OCI-LY3 (cell line): ENCODE measurements around the gene SGSM1.

Experiments used
- H2AFZ ChIP-seq: fragments of 200-600, 300-600 bp; shearing (Covaris generic); 2 replicates; pipeline ENCODE4 v1.6.0; 2014; ENCODE audit warnings: antibody characterized with exemption, low read depth, low read length
- H3K27ac ChIP-seq: fragments of 200-600, 300-600 bp; sonication (generic); 2 replicates; pipeline ENCODE4 v1.5.1; 2014; ENCODE audit warnings: mild to moderate bottlenecking, low read length, moderate library complexity, mixed read lengths
- H3K27me3 ChIP-seq: fragments of 200-600, 300-600 bp; sonication (generic); 2 replicates; pipeline ENCODE4 v1.6.1; 2014; ENCODE audit warnings: low read depth, low read length, mixed read lengths
- H3K36me3 ChIP-seq: fragments of 200-600, 300-600 bp; sonication (generic); replicated peaks from 2 replicates; pipeline ENCODE3; 2014; ENCODE audit warnings: low read depth, low read length, mixed read lengths
- H3K4me1 ChIP-seq: fragments of 300-600, 200-600 bp; sonication (generic); 2 replicates; pipeline ENCODE4 v1.6.1; 2014; ENCODE audit warnings: low read length, mixed read lengths
- H3K4me2 ChIP-seq: fragments of 200-600, 300-600 bp; sonication (generic); 2 replicates; pipeline ENCODE4 v1.6.1; 2014; ENCODE audit warnings: low read length, mixed read lengths
- H3K4me3 ChIP-seq: fragments of 300-600, 200-600 bp; sonication (generic); 2 replicates; pipeline ENCODE4 v1.5.1; 2014; ENCODE audit warnings: antibody characterized with exemption, mild to moderate bottlenecking, low read length, moderate library complexity
- H3K79me2 ChIP-seq: fragments of 300-600, 200-600 bp; shearing (Covaris generic); 2 replicates; pipeline ENCODE4 v1.6.1; 2014; ENCODE audit warnings: mild to moderate bottlenecking, low read length, mixed read lengths
- H3K9ac ChIP-seq: fragments of 300-600, 200-600 bp; shearing (Covaris generic); 2 replicates; pipeline ENCODE4 v1.6.0; 2014; ENCODE audit warnings: mild to moderate bottlenecking, low read length, moderate library complexity
- H3K9me3 ChIP-seq: fragments of 200-600, 300-600 bp; shearing (Covaris generic); 2 replicates; pipeline ENCODE4 v1.6.1; 2014; ENCODE audit warnings: low read length, mixed read lengths; ENCODE audit not compliant: insufficient read depth
- H4K20me1 ChIP-seq: fragments of 200-600, 300-600 bp; sonication (generic); 2 replicates; pipeline ENCODE4 v1.6.1; 2016; ENCODE audit warnings: low read length, mixed read lengths; ENCODE audit not compliant: insufficient read depth
- CTCF ChIP-seq: fragments of 200-600, 300-600 bp; sonication (generic); IDR thresholded peaks from 2 replicates; pipeline ENCODE4 v1.5.1; 2014; ENCODE audit warnings: antibody characterized with exemption, low read length, low read depth
- EZH2phosphoT487 ChIP-seq: fragments of 200-600 bp; shearing (Covaris generic); IDR thresholded peaks from 2 replicates; pipeline ENCODE4 v1.6.1; 2018; ENCODE audit warnings: antibody characterized with exemption, mixed run types, low read depth

Gene SGSM1

GRCh38 chr22:24819911-24820461 lies 14.0 kb downstream of the SGSM1 start:
- Histone ChIP-seq H3K27me3 (no peaks in the 10 kb centered on the region; the same call in 1 of the 2 replicates), H3K4me3 (no peak overlapping the region), H4K20me1 (no peaks in the 10 kb centered on the region)

GRCh38 chr22:24822471-24822870 lies 16.5 kb downstream of the SGSM1 start:
- no peak overlapping the region for H3K4me3 ChIP-seq

More at GRCh38 chr22:24819911-24820461, 14.0 kb downstream of the SGSM1 start:
- Histone ChIP-seq H3K4me2 (no peak overlapping the region), H3K9me3 (peaks cover 13% of the 10 kb centered on the region), H3K9ac (no peak overlapping the region), H3K27ac (no peak overlapping the region), H3K36me3 (no peaks in the 10 kb centered on the region), H2AFZ (no peak overlapping the region), H3K79me2 (no peaks in the 10 kb centered on the region), H3K4me1 (no peaks in the 10 kb centered on the region)
- TF ChIP-seq CTCF (no peak), EZH2phosphoT487 (no peak)

GRCh38 chr22:24823787-24824186 lies 17.8 kb downstream of the SGSM1 start:
- no peaks in the 10 kb centered on the region; the same call in 1 of the 2 replicates for H3K27me3 ChIP-seq
- H2AFZ ChIP-seq, result no peak overlapping the region
- no peak overlapping the region for H3K4me2 ChIP-seq
- no peaks in the 10 kb centered on the region for H3K36me3 ChIP-seq
- H3K4me3 ChIP-seq, result no peak overlapping the region
- H4K20me1 ChIP-seq, result no peaks in the 10 kb centered on the region
- H3K4me1 ChIP-seq, result no peaks in the 10 kb centered on the region
- no peak overlapping the region for H3K27ac ChIP-seq
- H3K9ac ChIP-seq, result no peak overlapping the region
- TF ChIP-seq EZH2phosphoT487 (no peak), CTCF (no peak)
- no peaks in the 10 kb centered on the region for H3K79me2 ChIP-seq
- no peaks in the 10 kb centered on the region for H3K9me3 ChIP-seq

More at GRCh38 chr22:24822471-24822870, 16.5 kb downstream of the SGSM1 start:
- no peaks in the 10 kb centered on the region for H4K20me1 ChIP-seq
- H3K4me1 ChIP-seq, result no peaks in the 10 kb centered on the region
- no peak overlapping the region for H3K4me2 ChIP-seq
- H3K27me3 ChIP-seq, result no peaks in the 10 kb centered on the region; the same call in 1 of the 2 replicates
- no peaks in the 10 kb centered on the region for H3K9me3 ChIP-seq
- no peak overlapping the region for H3K27ac ChIP-seq
- H2AFZ ChIP-seq, result no peak overlapping the region
- no peak for TF ChIP-seq CTCF
- no peak for TF ChIP-seq EZH2phosphoT487
- H3K9ac ChIP-seq, result no peak overlapping the region
- no peaks in the 10 kb centered on the region for H3K79me2 ChIP-seq
- H3K36me3 ChIP-seq, result no peaks in the 10 kb centered on the region

GRCh38 chr22:24824250-24824649 lies 18.2 kb downstream of the SGSM1 start:
- Histone ChIP-seq H3K4me2 (no peak overlapping the region), H4K20me1 (no peaks in the 10 kb centered on the region), H3K9me3 (no peaks in the 10 kb centered on the region), H3K79me2 (no peaks in the 10 kb centered on the region), H3K4me3 (no peak overlapping the region), H3K27me3 (no peaks in the 10 kb centered on the region; the same call in 1 of the 2 replicates), H3K27ac (no peak overlapping the region), H2AFZ (no peak overlapping the region), H3K36me3 (no peaks in the 10 kb centered on the region), H3K9ac (no peak overlapping the region), H3K4me1 (no peaks in the 10 kb centered on the region)
- TF ChIP-seq CTCF (no peak), EZH2phosphoT487 (no peak)
